Natural killer cell treated with Interleukin-12 subunit alpha and Interleukin-12 subunit beta and Interleukin-15 and Interleukin-18, amount 100 ng/mL, for 72 hours (primary cell): ENCODE measurements around the gene SCFD1. TPM values are rescaled to one million over a fixed set of nuclear protein-coding genes. Genes with fewer than 3 reads are reported as not detected.

Experiments
- ATAC-seq, 2 donors: fragments of 150-1000 bp; cut with Tn5 transposase in 1 of 2; sonication (Bioruptor Pico), chemical (Tn5 transposase) in 1 of 2; 2 replicates each; pipeline ENCODE4 v1.10.0; 2021
- DNase-seq: peaks from one replicate; pipeline ENCODE4 v3.0.0; 2022; ENCODE audit warnings: low spot score
- H3K27ac Mint-ChIP-seq, 2 donors: 1 replicate in 1 of 2; 2 replicates in 1 of 2; pipeline ENCODE4 v1.8.0; 2022; ENCODE audit warnings: mixed read lengths in 2 of 2, mild to moderate bottlenecking in 1 of 2, moderate library complexity in 1 of 2
- H3K27me3 Mint-ChIP-seq, 2 donors: 1 replicate in 1 of 2; 2 replicates in 1 of 2; pipeline ENCODE4 v1.8.0; 2022; ENCODE audit warnings: mixed read lengths in 2 of 2
- H3K36me3 Mint-ChIP-seq: one replicate; pipeline ENCODE4 v1.8.0; 2022; ENCODE audit warnings: mixed read lengths
- H3K4me1 Mint-ChIP-seq, 2 donors: 1 replicate in 1 of 2; 2 replicates in 1 of 2; pipeline ENCODE4 v1.8.0; 2022; ENCODE audit warnings: low read depth in 2 of 2, mixed read lengths in 2 of 2, mild to moderate bottlenecking in 1 of 2
- H3K4me3 Mint-ChIP-seq: one replicate; pipeline ENCODE4 v1.8.0; 2022; ENCODE audit warnings: mixed read lengths
- H3K9me3 Mint-ChIP-seq: 2 replicates; pipeline ENCODE4 v1.8.0; 2022; ENCODE audit warnings: mixed read lengths
- total RNA-seq, 2 donors: library from RNA; stranded (reverse); gene quantifications; one replicate each; pipeline ENCODE4 v1.2.3, GENCODE V29; 2022

SCFD1 gene
- total RNA-seq, 2 donors from 2014 or later: 75.9 to 79.4 TPM

DNA sequence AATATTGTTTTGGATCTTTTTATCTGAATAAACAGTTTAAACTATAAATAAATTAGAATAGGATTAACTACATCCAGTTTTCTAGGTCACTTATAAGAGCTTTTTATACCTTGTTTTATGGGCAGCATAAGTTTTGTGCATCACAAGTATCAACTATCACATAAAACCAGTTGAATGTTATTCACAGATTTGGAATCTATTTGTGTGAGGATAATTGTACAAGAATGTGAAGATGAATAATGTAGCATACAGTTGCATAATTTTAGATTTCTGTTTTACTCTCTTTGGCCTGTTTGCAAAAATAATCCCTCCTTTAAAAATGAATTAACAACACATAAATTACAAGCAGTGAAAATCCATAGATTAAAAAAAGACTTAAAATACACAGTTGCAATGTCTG lies 88.8 kb downstream of the SCFD1 start:
- H3K4me3 Mint-ChIP-seq: no peak overlapping the region
- no peak overlapping the region for H3K27ac Mint-ChIP-seq
- peaks cover 4% of the 10 kb centered on the region for H3K36me3 Mint-ChIP-seq
- H3K27me3 Mint-ChIP-seq: no peaks in the 10 kb centered on the region
- ATAC-seq (no peak), DNase-seq (no peak)
- peaks cover 0 to 2% of the 10 kb centered on the region in 2 donors for H3K4me1 Mint-ChIP-seq
- no peaks in the 10 kb centered on the region for H3K9me3 Mint-ChIP-seq

DNA sequence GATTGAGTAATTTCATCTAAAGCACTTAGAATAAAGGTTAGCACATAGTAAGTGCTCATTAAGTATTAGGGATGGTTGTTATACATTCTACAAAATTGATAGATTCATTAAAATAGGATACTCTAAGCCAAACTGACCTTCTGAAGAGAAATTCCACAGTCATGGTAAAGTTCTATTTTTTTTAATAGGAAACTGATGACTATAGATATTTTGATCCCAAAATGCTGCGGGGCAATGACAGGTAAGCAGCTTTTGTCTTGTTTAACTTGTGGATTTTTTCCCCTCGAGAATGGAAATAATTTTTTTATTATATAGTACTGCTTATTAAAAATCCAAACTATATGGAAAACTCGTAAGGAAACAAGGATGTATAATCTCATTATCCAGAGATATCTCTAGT lies 97.0 kb downstream of the SCFD1 start:
- DNase-seq (no peak), ATAC-seq (no peak)
- Mint-ChIP-seq H3K9me3 (no peaks in the 10 kb centered on the region), H3K4me1 (no peaks in the 10 kb centered on the region), H3K27ac (no peak overlapping the region), H3K36me3 (peaks cover 6% of the 10 kb centered on the region), H3K27me3 (no peaks in the 10 kb centered on the region), H3K4me3 (no peak overlapping the region)

DNA sequence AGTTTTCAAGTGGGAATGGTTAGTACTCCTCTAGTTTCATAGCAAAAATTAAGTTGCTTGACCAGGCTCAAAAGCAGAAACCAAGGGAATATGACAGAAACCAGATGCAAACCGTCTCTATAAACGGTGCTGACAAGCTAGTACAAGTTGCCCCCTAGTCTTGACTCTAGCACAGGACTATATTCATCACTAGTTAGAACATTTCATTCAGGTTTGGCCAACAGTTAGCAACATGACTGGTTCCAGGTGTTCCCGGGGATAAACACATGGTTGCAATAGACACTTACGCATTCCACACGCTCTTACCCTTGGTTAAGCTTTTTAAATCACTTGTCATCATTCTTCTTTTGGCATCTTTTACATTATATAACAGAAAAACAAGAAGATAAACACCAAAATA lies 103.6 kb downstream of the SCFD1 start:
- DNase-seq (no peak), ATAC-seq (no peak)
- Mint-ChIP-seq H3K4me1 (peaks cover 11% of the 10 kb centered on the region in 2 donors), H3K27me3 (no peaks in the 10 kb centered on the region), H3K36me3 (peaks cover 37% of the 10 kb centered on the region), H3K27ac (no peak overlapping the region), H3K4me3 (no peak overlapping the region), H3K9me3 (no peaks in the 10 kb centered on the region)

DNA sequence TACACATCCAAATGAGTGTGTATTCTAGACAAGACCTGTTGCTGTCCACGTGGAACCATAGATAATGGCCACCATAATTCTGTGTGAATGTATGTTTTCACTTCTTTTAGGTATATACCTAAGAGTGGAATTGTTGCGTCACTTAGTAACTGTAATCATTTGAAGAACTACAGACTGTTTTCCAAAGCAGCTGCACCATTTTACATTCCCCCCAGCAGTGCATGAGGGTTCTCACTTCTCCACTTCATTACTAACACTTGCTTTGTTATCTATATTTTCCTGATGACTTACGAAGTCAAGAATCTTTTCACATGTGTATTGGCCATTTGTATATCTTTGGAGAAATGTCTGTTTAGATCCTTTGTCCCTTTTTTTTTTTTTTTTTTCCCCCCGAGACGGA lies 106.4 kb downstream of the SCFD1 start:
- Mint-ChIP-seq H3K9me3 (no peaks in the 10 kb centered on the region), H3K4me3 (no peak overlapping the region), H3K36me3 (peaks cover 32% of the 10 kb centered on the region), H3K4me1 (peaks cover 11 to 14% of the 10 kb centered on the region in 2 donors), H3K27me3 (no peaks in the 10 kb centered on the region), H3K27ac (no peak overlapping the region)
- no peak for ATAC-seq
- DNase-seq: no peak

DNA sequence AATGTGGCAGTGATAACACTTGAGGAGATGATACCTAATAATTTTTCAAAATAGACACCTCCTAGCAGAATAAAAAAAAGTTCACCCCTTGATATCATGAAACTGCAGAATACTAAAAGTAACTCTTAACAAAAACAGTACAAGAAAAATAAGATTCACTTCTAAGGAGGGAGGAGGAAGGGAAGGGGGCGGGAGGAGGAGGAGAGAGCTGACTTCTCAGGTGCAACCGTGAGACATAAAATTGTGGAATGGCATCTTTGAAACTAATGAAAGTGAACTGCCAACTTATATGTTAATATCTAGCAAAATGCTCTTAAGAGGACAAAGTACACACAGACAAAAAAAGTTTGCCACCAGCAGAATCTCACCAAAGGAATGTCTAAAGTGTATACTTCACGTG lies 115.8 kb downstream of the SCFD1 start:
- Mint-ChIP-seq H3K27me3 (no peaks in the 10 kb centered on the region), H3K4me3 (no peak overlapping the region), H3K4me1 (no peaks in the 10 kb centered on the region), H3K27ac (no peak overlapping the region), H3K36me3 (peaks cover 5% of the 10 kb centered on the region), H3K9me3 (no peaks in the 10 kb centered on the region)
- ATAC-seq: no peak
- no peak for DNase-seq

DNA sequence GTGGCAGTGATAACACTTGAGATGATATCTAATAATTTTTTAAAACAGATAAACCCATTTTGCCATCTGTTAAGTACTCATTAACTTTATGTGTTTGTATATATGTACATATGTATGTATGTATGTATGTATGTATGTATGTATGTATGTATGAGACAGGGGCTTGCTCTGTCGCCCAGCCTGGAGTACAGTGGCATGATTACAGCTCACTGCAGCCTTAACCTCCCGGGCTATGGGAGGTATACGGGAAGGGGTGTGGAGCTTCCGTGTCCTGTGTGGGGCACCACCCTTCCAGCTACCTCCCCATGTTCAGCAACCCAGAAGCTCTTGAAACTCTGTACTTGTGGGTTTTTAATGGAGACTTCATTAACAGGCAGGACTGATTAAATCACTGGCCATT lies 116.9 kb downstream of the SCFD1 start:
- ATAC-seq: no peak
- Mint-ChIP-seq H3K27ac (no peak overlapping the region), H3K4me3 (no peak overlapping the region), H3K27me3 (no peaks in the 10 kb centered on the region), H3K9me3 (no peaks in the 10 kb centered on the region), H3K36me3 (peaks cover 5% of the 10 kb centered on the region), H3K4me1 (no peaks in the 10 kb centered on the region)
- no peak for DNase-seq

DNA sequence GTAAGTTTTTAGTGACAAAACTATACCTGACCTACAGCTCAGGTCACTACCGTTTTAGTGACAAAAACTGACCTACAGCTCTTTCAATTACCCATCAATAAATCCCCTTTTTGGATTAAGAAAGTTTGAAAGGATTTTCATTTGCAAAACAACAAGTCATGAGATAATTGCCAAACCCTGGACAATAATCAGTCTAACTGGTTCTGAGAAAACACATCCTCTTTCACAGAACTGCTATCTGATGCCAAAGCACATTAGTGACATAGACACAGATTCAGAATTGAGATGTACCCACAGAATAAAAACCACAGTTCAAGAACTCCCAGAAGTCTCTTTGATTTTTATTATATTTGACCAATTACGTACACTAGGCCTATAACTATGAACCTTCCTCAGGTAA lies 126.2 kb downstream of the SCFD1 start:
- Mint-ChIP-seq H3K9me3 (no peaks in the 10 kb centered on the region), H3K4me3 (no peak overlapping the region), H3K27ac (no peak overlapping the region), H3K27me3 (peaks cover 0 to 7% of the 10 kb centered on the region in 2 donors), H3K36me3 (no peaks in the 10 kb centered on the region), H3K4me1 (no peaks in the 10 kb centered on the region)
- DNase-seq: no peak
- no peak for ATAC-seq

DNA sequence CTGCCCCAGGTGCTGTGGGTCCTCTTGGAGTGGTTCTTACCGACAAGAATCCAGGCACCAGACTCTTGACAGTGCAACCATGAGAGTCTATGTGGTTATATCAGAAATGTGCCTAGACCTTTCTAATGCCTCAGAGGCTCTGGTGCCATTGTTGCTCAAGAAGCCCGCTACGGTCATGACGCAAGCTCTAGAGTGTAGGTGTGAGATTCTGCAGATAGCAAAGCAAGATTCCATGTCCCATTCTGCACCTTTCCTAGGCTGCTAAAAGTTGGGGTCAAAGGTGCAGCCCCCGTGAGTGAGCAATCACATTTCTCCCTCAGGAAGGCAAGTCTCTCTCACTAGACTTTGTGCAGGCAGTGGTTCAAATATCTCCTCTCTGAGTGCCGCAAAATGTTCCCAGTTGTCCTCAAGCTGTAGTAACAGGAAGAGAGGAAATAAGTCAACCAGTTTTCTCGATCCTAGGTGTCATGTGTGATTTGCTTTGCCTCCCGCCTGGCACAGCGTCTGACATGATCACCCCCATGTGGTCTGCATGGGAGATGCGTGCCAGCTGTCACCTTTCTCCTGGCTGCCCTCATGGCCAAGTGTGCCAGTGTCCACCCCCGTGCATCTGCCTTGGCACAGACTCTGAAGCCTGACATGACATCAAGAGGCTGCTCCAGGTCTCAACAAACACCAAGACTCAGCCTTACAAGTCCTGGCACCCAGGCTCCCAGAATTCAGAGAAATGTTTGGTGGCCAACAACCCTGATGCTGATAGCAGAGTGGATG lies 129.7 kb downstream of the SCFD1 start:
- Mint-ChIP-seq H3K4me1 (no peaks in the 10 kb centered on the region), H3K27ac (no peak overlapping the region), H3K36me3 (no peaks in the 10 kb centered on the region), H3K9me3 (no peaks in the 10 kb centered on the region), H3K27me3 (peaks cover 7 to 9% of the 10 kb centered on the region in 2 donors), H3K4me3 (no peak overlapping the region)
- DNase-seq (no peak), ATAC-seq (no peak)

DNA sequence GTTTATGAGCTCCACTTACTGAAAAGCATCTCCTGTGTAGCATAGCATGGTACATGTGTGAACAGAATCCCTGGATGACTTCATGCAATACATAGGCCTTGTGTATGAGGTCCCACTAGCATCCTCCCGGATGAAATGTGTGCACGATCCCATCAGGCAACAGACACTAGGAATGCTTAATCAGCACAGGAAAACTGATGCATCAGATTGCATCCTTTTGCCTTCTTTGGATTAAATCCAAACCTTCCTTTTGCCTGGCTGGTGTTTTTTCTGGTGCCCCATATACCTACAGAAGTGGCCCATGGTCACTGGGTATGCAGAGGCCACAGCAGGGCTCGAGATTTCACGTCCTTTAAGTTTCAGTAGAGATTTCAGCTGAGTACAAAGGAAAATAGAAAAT lies 131.3 kb downstream of the SCFD1 start:
- ATAC-seq (no peak), DNase-seq (no peak)
- no peak overlapping the region for H3K27ac Mint-ChIP-seq
- H3K4me3 Mint-ChIP-seq: no peak overlapping the region
- no peaks in the 10 kb centered on the region for H3K36me3 Mint-ChIP-seq
- no peaks in the 10 kb centered on the region for H3K9me3 Mint-ChIP-seq
- H3K4me1 Mint-ChIP-seq: peaks cover 0 to 4% of the 10 kb centered on the region in 2 donors
- H3K27me3 Mint-ChIP-seq: peaks cover 2 to 13% of the 10 kb centered on the region in 2 donors

DNA sequence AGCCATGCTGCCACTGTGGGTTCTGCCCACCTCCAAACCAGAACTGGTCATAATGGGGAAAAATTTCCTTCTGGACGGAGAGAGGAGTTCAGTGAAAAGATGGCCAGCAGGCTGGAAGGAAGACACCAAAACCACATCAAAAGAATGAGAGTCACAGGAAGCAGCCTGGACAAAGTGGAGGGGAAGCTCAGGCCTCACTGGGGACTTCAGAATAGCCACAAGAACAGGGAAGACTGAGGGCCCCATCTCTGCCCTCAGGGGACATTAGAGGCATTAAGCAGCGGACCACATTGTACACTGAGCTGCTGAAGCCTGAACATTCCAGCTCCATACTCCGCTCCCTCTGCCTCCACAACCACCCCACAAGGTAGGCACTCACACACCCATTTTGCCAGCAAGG lies 132.7 kb downstream of the SCFD1 start:
- H3K4me1 Mint-ChIP-seq: peaks cover 0 to 4% of the 10 kb centered on the region in 2 donors
- no peaks in the 10 kb centered on the region for H3K36me3 Mint-ChIP-seq
- H3K27me3 Mint-ChIP-seq: peaks cover 4 to 13% of the 10 kb centered on the region in 2 donors
- H3K27ac Mint-ChIP-seq: no peak overlapping the region
- H3K4me3 Mint-ChIP-seq: no peak overlapping the region
- H3K9me3 Mint-ChIP-seq: no peaks in the 10 kb centered on the region
- ATAC-seq (no peak), DNase-seq (no peak)

DNA sequence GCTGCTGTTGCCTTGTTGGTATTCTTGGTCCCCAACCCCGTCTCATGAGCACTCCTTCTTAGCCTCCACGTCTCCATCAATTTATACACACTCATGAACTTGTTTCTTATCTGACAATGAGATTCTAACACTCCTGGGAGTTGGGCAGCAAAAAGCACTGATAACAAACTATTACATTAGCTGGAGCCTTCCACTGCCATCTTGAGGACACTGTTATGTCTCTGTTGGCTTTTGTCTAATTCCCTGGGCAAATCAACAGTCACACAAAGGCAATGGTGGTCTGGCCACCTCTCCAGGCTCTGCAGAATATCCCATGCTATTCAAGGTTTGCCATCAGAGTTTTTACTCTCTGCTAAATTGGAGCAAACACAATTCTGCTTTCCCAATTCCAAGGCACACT lies 134.5 kb downstream of the SCFD1 start:
- no peak for ATAC-seq
- Mint-ChIP-seq H3K4me1 (peaks cover 0 to 4% of the 10 kb centered on the region in 2 donors), H3K27ac (no peak overlapping the region), H3K36me3 (no peaks in the 10 kb centered on the region), H3K4me3 (no peak overlapping the region), H3K27me3 (peaks cover 5 to 13% of the 10 kb centered on the region in 2 donors), H3K9me3 (no peaks in the 10 kb centered on the region)
- DNase-seq: no peak

DNA sequence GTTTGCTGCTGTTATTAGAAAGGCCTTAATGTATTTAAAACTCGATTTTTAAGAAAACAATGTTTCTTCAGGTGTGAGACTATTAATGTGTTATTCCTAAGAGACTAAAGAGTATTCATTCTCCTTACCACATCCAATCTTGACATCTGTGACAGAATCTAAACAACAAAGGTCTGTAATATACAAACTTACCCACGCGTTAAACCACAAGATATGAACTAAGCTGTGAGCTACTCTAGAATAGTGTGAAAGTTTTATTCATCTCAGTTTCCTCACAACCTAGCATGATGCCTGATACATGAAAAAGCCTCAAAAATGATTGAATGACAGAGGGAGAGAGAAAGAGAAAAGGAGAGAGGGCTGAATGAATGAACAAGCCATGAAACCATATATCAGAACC lies 135.0 kb downstream of the SCFD1 start:
- no peak for DNase-seq
- Mint-ChIP-seq H3K36me3 (peaks cover under 1% of the 10 kb centered on the region), H3K4me1 (peaks cover 0 to 4% of the 10 kb centered on the region in 2 donors), H3K4me3 (no peak overlapping the region), H3K27ac (no peak overlapping the region), H3K9me3 (no peaks in the 10 kb centered on the region), H3K27me3 (peaks cover 5 to 13% of the 10 kb centered on the region in 2 donors)
- no peak for ATAC-seq

DNA sequence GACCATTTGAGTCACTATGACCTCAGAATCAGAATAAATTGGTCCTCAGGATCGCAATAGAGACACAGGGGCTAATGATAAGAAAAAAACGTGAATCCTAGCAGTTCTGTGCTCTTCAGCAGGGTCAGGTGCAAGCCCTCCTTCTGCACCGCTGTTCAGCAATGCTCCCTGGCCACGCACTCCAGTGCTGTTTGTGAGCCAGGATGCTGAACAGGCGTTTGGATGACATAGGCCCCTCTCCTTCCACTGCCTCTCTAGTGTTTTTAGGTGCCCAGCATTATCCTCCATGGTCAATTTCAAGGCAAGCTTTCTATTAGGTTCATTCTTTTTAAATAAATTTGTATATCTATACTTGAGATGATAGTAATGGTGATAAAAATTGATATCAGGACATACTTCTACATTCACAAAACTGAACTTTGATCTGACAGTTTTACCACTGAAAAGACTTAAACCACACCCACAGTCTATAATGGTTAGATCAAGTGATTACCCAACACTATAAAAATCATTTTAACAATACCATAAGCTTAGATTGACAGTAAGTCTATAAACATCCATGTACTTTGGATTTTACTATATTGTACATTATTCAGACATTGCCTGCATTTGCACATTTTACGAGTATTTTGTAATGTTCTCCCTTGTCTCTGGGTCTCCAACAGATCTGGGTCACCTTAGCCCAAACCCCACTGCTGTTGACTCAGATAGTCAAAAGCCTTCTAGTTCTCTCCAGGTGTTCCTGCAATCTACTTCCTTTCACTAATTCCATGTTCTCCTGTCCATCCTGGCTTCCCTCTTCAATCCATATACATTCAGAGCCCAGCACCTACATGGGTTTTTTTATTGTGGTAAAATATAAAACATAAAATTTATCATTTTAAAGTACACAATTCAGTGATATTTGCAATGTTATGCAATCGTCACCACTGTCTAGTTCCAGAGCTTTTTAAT lies 137.3 kb downstream of the SCFD1 start:
- ATAC-seq (no peak), DNase-seq (no peak)
- Mint-ChIP-seq H3K4me3 (no peak overlapping the region), H3K36me3 (peaks cover 14% of the 10 kb centered on the region), H3K27me3 (peaks cover 13 to 23% of the 10 kb centered on the region in 2 donors), H3K27ac (no peak overlapping the region), H3K4me1 (peaks cover 0 to 4% of the 10 kb centered on the region in 2 donors), H3K9me3 (peaks cover 6% of the 10 kb centered on the region)

DNA sequence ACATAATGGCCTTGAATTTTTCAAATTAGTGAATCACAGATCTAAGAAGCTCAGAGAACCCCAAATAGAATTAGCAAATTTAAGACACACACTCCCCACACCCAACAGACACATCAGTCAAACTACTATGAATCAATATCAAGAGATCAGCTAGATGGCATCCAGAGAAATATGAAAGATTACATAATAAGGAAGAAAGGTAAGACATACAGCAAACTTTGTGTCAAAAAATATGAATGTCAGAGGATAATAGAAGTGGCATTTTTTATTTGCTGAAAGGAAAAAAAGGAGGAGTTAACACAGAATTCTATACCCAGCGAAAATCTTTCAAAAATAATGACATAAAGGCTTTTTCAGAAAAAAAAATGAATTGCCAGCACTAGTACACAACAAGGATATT lies 141.8 kb downstream of the SCFD1 start:
- Mint-ChIP-seq H3K9me3 (peaks cover 6% of the 10 kb centered on the region), H3K27me3 (peaks cover 19 to 20% of the 10 kb centered on the region in 2 donors), H3K36me3 (peaks cover 14% of the 10 kb centered on the region), H3K4me3 (no peak overlapping the region), H3K4me1 (no peaks in the 10 kb centered on the region), H3K27ac (no peak overlapping the region)
- DNase-seq (no peak), ATAC-seq (no peak)
